Stimulated activated naive CD4-positive, alpha-beta T cell treated with Interleukin-2 at 50 U/mL for 16 hours (primary cell): ENCODE data around the gene CCNQ.
A peak's percentile ranks its signal among the peaks of the same experiment; 100 is the strongest.
"Not testable (repeated sequence)": the region's sequence is repeated elsewhere in the genome, so short reads cannot be mapped to it uniquely, and the experiment has no call there.

Experiments
- DNase-seq: peaks from one replicate; lab custom pipeline; 2025; lab: John Stamatoyannopoulos, UW

CCNQ gene

GRCh38 chrX:153623310-153624029 is 24.5 kb upstream of the CCNQ start:
- DNase-seq: no peak

- DNase-seq: no peak
Measured at GRCh38 chrX:153622661-153623309, 23.8 kb upstream of the CCNQ start.

GRCh38 chrX:153621949-153622598 is 23.1 kb upstream of the CCNQ start:
- no peak for DNase-seq

GRCh38 chrX:153620576-153620975 is 21.6 kb upstream of the CCNQ start:
- no peak for DNase-seq

- DNase-seq: no peak
Measured at GRCh38 chrX:153614818-153615217, 15.9 kb upstream of the CCNQ start.

GRCh38 chrX:153612413-153612812 is 13.5 kb upstream of the CCNQ start:
- no peak for DNase-seq

- DNase-seq: no peak
Measured at GRCh38 chrX:153611298-153612095, 12.6 kb upstream of the CCNQ start.

GRCh38 chrX:153610836-153611213 is 11.9 kb upstream of the CCNQ start:
- DNase-seq: no peak

GRCh38 chrX:153609917-153610835 is 11.2 kb upstream of the CCNQ start:
- peak; percentile 74 for DNase-seq

- no peak for DNase-seq
Measured at GRCh38 chrX:153608806-153609205, 9.9 kb upstream of the CCNQ start.

GRCh38 chrX:153608376-153608775 is 9.4 kb upstream of the CCNQ start:
- no peak for DNase-seq

- DNase-seq: no peak
Measured at GRCh38 chrX:153606503-153606902, 7.6 kb upstream of the CCNQ start.

- DNase-seq: not testable (repeated sequence)
Measured at GRCh38 chrX:153604666-153605380, 5.9 kb upstream of the CCNQ start.

GRCh38 chrX:153603131-153603656 is 4.3 kb upstream of the CCNQ start:
- no peak for DNase-seq

GRCh38 chrX:153602601-153603000 is 3.7 kb upstream of the CCNQ start:
- no peak for DNase-seq

- no peak for DNase-seq
Measured at GRCh38 chrX:153601511-153602110, 2.7 kb upstream of the CCNQ start.

GRCh38 chrX:153600921-153601320 is 2.0 kb upstream of the CCNQ start:
- no peak for DNase-seq

GRCh38 chrX:153600032-153600373 is 1.1 kb upstream of the CCNQ start:
- DNase-seq: no peak

GRCh38 chrX:153599192-153600031 is 473 bp upstream of the CCNQ start:
- peak; percentile 80 for DNase-seq
